HG02588 (cell line): ENCODE data around the gene CDH4.

Experiments used
- ATAC-seq: cut with Tn5 transposase; IDR thresholded peaks from one replicate; pipeline ENCODE4 v1.9.1; 2021; ENCODE audit warnings: mild to moderate bottlenecking, moderate library complexity; ENCODE audit not compliant: unreplicated experiment

Gene CDH4

GRCh38 chr20:61300709-61301108 is 48.6 kb downstream of the CDH4 start:
- no peak for ATAC-seq

- ATAC-seq: no peak
Observed at GRCh38 chr20:61301711-61302525, 49.9 kb downstream of the CDH4 start.

GRCh38 chr20:61303217-61303616 is 51.2 kb downstream of the CDH4 start:
- no peak for ATAC-seq

GRCh38 chr20:61303675-61304074 is 51.6 kb downstream of the CDH4 start:
- no peak for ATAC-seq

- no peak for ATAC-seq
Observed at GRCh38 chr20:61304750-61305149, 52.7 kb downstream of the CDH4 start.

- no peak for ATAC-seq
Observed at GRCh38 chr20:61306937-61307475, 54.9 kb downstream of the CDH4 start.

GRCh38 chr20:61307686-61308476 is 55.8 kb downstream of the CDH4 start:
- no peak for ATAC-seq

GRCh38 chr20:61308477-61308774 is 56.4 kb downstream of the CDH4 start:
- ATAC-seq: no peak

- no peak for ATAC-seq
Observed at GRCh38 chr20:61310954-61311353, 58.9 kb downstream of the CDH4 start.

GRCh38 chr20:61311656-61312387 is 59.8 kb downstream of the CDH4 start:
- ATAC-seq: no peak

- no peak for ATAC-seq
Observed at GRCh38 chr20:61312925-61313324, 60.9 kb downstream of the CDH4 start.

- no peak for ATAC-seq
Observed at GRCh38 chr20:61313396-61313795, 61.3 kb downstream of the CDH4 start.

- ATAC-seq: no peak
Observed at GRCh38 chr20:61314326-61315010, 62.4 kb downstream of the CDH4 start.

GRCh38 chr20:61315319-61315718 is 63.3 kb downstream of the CDH4 start:
- no peak for ATAC-seq

- no peak for ATAC-seq
Observed at GRCh38 chr20:61316346-61316745, 64.3 kb downstream of the CDH4 start.

GRCh38 chr20:61317966-61318530 is 66.0 kb downstream of the CDH4 start:
- ATAC-seq: no peak

GRCh38 chr20:61320691-61321425 is 68.8 kb downstream of the CDH4 start:
- ATAC-seq: no peak

- no peak for ATAC-seq
Observed at GRCh38 chr20:61321481-61321880, 69.4 kb downstream of the CDH4 start.

- ATAC-seq: no peak
Observed at GRCh38 chr20:61322151-61322865, 70.2 kb downstream of the CDH4 start.
